GM10266 (cell line): Measurements from ENCODE around the gene ABL1.
"Not testable (repeated sequence)": the region's sequence is repeated elsewhere in the genome, so short reads cannot be mapped to it uniquely, and the experiment has no call there.

Experiments used
- DNase-seq: peaks from one replicate; pipeline ENCODE4 v3.0.0; 2012; ENCODE audit errors: extremely low spot score
- TF ChIP-seq, protein P1 (sequence below): IDR thresholded peaks from 2 replicates; pipeline ENCODE4 v1.5.1; 2012; ENCODE audit warnings: mild to moderate bottlenecking, low read depth; ENCODE audit not compliant: control insufficient read depth, insufficient read depth; ENCODE audit errors: missing control alignments

ABL1 gene

DNA sequence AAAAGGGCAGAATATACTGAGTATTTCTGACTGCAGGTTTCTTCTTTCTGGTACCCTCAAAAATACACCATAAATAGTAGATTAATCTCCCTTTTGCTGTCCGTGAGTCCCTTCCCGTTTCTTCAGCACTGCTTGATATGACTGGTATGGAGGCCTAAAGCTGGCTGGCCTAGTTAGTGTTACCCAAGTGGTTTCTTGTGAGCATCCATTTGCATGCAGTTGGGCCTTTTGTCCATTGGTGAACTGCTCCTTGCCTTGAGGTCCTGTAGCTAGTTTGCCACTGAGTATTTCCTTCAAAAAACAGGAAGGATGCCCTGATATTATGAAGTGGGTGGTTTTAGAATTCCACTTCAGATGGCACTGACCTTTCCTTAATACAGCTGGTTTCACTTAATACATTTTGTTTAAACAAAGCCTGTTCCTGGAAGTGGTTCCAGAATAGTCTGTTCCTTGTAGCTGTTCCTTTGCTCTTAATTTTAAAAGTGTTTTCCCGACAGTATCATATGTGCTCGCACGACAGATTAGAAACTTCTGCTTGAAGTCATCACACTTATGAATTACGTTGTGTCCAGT lies 40.0 kb upstream of the ABL1 start:
- TF ChIP-seq, protein P1, sequence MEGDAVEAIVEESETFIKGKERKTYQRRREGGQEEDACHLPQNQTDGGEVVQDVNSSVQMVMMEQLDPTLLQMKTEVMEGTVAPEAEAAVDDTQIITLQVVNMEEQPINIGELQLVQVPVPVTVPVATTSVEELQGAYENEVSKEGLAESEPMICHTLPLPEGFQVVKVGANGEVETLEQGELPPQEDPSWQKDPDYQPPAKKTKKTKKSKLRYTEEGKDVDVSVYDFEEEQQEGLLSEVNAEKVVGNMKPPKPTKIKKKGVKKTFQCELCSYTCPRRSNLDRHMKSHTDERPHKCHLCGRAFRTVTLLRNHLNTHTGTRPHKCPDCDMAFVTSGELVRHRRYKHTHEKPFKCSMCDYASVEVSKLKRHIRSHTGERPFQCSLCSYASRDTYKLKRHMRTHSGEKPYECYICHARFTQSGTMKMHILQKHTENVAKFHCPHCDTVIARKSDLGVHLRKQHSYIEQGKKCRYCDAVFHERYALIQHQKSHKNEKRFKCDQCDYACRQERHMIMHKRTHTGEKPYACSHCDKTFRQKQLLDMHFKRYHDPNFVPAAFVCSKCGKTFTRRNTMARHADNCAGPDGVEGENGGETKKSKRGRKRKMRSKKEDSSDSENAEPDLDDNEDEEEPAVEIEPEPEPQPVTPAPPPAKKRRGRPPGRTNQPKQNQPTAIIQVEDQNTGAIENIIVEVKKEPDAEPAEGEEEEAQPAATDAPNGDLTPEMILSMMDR = no peak
- DNase-seq = no peak

DNA sequence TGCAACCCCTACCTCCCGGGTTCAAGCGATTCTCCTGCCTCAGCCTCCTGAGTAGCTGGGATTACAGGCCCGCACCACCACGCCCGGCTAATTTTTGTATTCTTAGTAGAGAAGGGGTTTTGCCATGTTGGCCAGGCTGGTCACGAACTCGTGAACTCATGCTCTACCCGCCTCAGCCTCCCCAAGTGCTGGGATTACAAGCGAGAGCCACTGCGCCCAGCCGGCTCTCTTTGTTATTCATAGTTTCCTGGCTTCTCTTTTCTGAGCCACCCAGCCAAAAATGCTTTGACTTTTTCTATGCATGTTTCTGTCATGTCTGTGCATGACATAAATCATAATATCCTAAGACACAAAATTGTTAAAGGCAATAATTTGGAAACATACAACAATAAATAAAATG lies 31.9 kb upstream of the ABL1 start:
- DNase-seq = not testable (repeated sequence)

DNA sequence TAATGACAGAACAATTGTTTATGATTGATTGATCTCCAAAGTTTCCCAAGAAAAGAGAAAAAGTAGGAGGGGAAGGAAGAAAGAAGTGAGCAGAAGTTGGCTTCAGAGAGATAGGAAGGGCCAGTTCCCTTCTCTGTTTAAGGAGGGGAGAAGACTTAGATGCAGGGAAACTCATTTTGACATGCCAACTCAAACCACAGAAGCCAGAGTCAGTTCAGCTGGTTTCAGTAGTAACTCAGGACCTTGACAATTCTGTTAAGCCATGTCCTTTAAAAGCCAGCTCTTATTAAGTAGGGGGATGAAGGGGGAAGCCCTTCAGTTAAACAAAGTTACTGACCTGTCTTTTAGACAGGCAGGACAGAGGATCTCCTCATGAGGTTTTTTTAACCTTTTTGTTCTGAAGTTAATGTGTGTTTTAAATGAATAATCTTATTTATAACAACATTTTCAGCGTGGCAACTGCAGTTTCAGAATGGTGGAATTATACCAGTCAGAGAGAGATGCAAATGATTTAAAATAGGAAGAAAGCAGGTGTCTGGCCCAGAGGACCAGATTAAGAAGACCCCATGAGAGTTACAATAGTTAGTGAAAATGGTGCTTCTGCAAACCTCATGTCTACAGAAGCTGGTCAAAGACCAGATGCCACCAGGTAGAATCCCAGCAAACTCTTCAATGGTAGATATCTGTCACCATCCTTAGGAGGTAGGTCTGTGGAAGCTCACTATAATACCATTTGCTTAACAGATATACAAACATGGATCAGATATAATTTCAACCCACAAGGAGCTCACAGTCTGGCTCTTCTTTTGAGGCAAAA lies 29.3 kb upstream of the ABL1 start:
- TF ChIP-seq, protein P1 = no peak
- DNase-seq = no peak

DNA sequence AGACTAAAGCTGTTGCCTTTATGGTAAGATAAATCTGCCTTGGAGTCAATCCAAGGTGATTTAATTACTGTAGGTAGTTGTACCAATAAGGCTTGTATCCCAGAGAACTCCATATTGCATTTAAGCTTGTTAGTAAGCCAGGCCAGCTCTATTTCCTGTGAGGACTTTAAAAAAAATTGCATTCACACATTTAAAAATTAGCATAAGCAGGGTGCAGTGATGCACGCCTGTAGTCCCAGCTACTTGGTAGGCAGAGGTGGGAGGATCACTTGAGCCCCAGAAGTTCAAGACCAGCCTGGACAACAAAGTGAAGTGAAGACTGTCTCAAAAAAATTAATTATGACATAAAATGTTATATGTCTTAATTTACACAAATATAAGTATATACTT lies 28.7 kb upstream of the ABL1 start:
- DNase-seq = no peak
- TF ChIP-seq, protein P1 = no peak

DNA sequence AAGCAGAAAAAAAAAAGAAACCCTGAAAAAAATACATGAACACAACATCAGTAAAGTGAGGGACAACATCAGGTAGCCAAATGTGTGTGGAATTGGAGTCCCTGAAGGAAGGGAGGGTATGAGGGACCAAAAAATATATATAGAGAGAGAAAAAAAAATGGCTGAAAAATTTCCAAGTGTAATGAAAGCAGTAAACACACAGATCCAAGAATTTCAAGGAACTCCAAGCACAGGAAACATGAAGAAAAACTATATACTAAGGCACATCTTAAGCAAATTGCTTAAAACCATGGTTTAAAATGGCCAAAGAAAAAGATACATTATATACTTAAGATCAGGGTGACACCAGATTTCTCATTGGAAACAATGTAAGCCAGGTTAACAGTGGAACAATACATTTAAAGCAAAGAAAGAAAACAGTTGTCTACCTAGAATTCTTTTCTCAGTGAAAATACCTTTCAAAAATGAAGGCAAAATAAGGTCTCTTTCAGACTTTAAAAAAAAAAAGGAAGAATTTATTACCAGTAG lies 24.4 kb upstream of the ABL1 start:
- TF ChIP-seq, protein P1 = no peak
- no peak for DNase-seq

DNA sequence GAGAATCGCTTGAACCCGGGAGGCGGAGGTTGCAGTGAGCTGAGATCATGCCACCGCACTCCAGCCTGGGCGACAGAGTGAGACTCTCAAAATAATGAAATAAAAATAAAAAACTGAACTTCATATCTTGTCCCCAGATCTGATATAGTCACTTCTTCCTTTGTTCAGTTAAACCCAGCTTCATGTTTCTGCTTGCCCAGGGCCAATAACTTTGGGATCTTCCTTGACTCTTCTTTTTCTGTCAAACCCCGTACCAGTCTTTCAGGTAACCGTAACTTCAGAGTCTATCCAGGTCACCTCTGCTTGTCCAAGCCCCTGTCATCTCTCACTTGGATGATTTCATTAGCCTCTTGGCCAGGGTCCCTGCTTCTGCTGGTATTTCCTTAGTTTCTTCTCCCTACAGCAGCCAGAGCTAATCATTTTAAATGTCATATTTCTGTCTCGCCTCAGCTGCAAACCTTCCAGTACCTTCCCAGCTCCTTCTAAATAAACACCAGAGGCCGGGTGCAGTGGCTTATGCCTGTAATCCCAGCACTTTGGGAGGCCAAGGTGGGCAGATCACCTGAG lies 19.7 kb upstream of the ABL1 start:
- TF ChIP-seq, protein P1 = no peak
- DNase-seq = no peak

DNA sequence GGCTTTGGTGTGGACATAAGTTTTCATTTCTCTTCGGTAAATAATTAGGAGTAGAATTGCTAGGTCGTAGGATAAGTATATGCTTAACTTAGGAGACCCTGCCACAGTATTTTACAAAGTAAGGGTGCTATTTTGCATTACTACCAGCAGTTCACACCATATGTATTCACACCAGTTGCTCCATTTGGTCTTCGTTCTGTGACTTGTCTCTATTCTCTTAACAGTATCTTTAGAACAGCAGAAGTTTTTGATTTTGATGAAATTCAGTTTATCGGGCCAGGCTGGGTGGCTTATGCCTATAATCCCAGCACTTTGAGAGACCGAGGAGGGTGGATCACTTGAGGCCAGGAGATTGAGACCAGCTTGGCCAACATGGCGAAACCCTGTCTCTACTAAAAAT lies 17.1 kb upstream of the ABL1 start:
- DNase-seq = no peak
- TF ChIP-seq, protein P1 = no peak
